Amniotic epithelial cell (primary cell): Measurements from ENCODE around the gene CCDC24.

Experiments used
- DNase-seq: peaks from one replicate; pipeline ENCODE4 v3.0.0-alpha.2; 2010; ENCODE audit warnings: low read depth

The CCDC24 gene

DNA sequence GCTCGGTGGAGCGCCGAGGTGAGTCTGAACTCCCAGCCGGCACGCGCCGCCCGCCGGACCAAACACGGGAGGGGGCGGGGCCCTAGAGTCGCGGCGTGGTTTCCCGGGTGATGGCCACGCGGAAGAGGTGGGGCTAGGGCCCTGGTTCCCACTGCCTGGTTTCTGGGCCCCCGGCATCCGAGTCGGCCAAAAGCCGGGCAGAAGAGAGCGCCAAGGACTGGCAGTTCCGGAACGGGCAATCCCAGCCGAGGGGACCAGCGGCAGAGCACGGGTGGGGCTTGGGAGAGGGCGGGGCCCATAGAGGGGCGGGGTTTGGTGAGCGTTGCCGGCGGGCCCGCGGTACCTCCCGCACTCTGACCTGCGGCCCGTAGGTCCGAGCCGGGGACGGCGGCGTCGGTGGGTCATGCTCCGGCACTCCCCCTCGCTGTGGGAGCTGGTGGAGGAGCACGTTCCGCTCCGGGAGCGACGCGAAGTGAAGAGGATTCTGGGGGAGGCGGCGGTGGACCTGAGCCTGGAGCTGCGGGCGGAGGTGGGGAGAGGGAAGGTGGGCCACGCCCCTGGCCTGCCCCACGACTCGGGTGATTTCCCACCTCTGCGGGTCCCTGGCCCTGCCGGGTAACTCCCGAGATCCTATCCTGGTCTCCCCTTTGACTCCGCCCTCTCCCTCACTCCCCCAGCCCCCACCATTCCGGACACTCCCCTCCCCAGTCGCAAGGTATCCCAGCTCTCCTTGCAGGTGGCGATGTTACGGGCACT is at the start of gene CCDC24:
Gene CCDC24, plus strand, starts transcription at position 124 of the 756 bp plus-strand sequence. Its CDS starts 280 bp downstream, at position 404.
- DNase-seq = peak; percentile 68

GRCh38 chr1:43942411-43942810 is 49.0 kb upstream of the CCDC24 start:
- DNase-seq = no peak

GRCh38 chr1:43944860-43945259 is 46.5 kb upstream of the CCDC24 start:
- DNase-seq = no peak

- no peak for DNase-seq
These were observed 45.6 kb upstream of the CCDC24 start for GRCh38 chr1:43945674-43946235.

GRCh38 chr1:43946236-43947060 is 45.0 kb upstream of the CCDC24 start, which contains the start of gene IPO13:
Gene IPO13, plus strand, starts transcription at chr1:43946950. Its CDS starts 651 bp downstream, at chr1:43947601.
- DNase-seq = peak; percentile 93

DNA sequence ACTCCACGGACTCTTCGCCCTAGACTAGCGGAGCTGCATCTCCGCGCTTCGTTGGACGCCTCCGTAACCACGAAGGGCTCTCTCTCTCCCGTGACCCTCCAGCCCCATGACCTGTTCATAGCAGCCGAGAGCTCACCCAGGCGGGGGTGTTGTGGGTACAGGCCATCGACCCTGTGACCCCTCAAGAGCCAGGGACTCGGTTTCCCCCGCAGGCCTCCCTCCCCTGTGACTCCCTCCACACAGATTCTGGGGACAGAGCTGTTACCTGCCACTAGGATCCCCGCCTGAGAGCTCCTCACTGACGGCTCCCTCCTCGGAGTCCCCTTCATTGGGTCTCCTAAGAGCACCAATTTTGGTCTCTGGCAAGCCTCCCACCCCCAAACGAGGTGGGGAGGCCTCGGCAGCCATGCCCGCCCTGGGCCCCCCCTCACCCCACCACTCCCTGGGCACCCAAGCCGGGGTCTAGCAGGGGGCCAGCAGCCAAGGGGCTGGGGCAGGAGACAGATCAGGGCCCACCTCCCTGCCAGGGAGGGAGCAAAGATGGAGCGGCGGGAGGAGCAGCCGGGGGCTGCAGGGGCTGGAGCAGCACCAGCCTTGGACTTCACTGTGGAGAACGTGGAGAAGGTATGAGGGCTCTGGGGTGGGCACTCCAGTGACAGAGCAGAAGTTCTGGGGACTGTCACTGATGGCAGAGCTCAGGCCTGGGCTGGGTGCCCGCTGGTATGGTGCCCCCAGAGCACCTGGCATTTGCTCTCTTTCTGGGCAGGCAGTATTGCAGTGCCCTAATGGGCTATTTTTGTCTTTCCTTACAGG is 44.1 kb upstream of the CCDC24 start:
- no peak for DNase-seq

DNA sequence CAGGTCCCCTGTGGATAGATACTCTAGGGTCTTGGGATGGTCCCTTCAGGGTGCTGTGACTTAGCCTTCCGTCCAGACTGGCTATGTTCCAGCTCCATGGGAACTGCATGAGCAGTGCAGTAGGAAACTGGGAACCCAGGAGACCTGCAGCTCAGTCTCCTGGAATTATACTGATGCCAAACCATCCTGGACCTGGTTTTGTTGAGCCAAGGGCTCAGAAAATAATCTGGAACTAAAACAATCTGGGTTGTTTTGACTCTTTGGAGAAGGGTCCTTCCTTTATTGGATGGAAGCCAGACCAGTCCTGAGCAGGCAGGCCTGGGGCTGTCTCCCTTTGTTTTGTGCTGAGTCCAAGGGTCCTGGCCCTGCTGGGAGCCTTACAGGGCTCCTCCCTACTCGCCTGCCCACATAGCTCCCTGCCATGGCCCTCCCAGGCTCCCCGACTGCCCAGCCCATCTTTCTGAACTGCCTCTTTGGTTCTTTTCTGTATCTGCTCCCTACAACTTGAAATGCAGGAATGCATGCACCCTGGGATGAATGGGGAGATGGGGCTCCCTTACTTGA is 43.4 kb upstream of the CCDC24 start:
- DNase-seq = no peak

DNA sequence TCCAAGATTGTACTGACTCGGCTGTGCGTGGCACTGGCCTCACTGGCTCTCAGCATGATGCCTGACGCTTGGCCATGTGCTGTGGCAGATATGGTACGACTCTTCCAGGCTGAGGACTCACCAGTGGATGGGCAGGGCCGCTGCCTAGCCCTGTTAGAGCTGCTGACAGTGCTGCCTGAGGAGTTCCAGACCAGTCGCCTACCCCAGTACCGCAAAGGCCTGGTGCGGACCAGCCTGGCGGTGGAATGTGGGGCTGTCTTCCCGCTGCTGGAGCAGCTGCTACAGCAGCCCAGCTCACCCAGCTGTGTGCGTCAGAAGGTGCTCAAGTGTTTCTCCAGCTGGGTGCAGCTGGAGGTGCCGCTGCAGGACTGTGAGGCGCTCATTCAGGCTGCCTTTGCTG is 41.7 kb upstream of the CCDC24 start:
- DNase-seq = peak; percentile 44

GRCh38 chr1:43951021-43951985 is 40.1 kb upstream of the CCDC24 start:
- DNase-seq = no peak

DNA sequence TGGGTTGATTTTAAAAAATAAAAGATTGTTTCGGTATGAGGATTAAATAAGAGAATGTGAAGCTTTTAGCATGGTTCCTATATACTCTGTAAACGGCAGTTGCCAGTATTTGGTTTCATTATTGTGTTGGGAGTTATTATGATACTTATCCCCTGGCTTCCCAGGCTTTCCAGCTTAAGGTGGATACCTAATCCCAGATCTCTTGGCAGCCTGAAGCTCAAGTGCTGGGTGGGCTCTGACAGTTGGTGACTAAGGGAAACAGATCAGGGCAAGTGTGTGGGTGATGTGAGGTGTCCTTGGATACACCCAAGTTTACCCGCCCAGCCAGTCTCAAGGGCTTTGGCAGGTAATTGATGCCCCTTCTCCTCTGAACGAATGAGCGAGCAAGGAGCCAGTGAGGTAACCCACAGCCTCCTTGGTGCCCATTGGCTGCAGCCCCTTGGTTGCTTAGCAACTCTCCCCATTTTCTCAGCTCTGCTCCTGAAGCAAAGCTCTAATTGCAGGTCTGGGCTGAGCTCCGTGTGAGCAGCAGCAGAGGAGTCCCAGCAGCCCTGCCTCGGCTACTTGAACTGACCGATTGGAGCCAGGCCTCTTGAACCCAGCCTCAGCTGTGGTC is 38.6 kb upstream of the CCDC24 start:
- DNase-seq = no peak

GRCh38 chr1:43953361-43953760 is 38.0 kb upstream of the CCDC24 start:
- no peak for DNase-seq

DNA sequence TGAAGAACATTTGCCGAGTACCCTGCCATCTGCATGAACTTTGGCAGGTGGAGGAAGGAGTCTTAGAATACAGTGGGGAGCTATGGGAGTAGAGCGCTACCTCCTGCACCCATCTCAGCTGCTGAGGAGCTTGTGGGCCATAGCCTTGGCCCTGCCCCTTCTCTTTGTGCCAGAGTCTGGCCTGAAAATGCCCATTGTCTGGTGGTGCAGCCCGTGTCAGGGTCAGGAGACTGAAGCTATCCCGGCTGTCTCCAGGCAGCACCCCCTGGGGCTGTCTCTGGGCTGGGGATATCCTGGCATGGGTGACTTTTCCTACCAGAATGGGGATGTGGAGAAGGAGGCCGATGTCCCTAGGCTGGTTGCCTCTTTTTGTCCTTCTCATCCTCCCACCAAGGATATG is 37.4 kb upstream of the CCDC24 start:
- DNase-seq = no peak

- DNase-seq = no peak
These were observed 35.2 kb upstream of the CCDC24 start for GRCh38 chr1:43956234-43956633.

DNA sequence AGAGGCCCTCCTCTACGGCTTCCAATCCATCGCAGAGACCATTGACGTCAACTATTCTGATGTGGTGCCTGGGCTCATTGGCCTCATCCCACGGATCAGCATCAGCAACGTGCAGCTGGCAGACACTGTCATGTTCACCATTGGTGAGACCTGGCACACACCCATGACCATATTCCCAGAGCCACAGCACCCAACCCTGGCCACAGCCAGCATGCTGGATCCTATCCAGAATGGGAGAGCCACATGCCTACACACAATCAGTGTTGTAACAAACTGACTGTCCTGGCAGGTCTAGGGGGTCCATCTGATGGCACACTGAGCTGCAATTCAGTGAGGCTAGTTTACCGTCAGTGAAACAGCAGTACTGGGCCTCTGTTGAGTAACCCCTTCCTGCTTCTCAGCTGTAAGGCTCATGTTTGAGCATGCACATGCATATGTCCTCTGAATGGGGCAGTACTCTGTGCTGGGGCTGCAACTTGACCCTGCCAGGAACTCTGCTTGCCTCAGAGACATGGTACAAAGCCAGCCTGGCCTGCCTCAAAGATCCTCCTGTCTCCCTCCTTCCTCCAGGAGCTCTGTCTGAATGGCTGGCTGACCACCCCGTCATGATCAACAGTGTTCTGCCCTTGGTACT is 33.9 kb upstream of the CCDC24 start:
- no peak for DNase-seq

DNA sequence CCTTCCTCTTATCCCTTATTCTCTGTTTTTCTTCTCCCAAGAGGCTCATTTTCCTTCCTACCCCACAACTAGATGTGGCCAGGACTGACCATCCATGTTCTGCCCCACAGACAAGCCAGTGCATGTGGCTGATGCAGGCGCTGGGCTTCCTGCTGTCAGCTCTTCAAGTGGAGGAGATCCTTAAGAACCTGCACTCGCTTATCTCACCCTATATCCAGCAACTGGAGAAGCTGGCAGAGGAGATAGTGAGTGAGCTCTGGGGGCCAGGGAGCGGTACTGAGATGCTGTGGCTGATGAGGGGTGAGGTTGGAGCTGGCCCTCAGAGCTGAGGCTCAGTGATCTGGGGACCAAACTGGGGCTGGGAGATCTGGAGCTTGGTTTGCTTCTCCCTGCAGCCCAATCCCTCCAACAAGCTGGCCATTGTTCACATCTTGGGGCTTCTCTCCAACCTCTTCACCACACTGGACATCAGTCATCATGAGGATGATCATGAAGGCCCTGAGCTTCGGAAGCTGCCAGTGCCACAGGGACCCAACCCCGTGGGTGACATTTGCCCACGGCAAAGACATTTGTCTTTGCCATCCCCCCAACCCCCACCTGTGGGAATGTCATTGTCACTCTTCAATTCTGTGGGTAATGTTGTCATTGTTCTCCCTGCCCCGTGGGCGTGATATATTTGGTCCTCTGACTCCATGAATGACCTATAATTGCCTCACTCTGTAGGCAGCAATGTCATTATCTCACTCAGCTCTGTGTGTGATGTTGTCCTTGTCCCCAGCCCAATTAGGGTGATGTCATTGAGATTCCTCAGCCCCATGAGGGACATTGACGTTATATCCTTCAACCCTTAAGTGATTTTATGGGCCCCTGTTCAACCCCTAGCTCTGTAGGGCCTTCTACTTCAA is 32.8 kb upstream of the CCDC24 start:
- no peak for DNase-seq

GRCh38 chr1:43960798-43961197 is 30.6 kb upstream of the CCDC24 start:
- no peak for DNase-seq

- no peak for DNase-seq
These were observed 29.7 kb upstream of the CCDC24 start for GRCh38 chr1:43961692-43962091.

DNA sequence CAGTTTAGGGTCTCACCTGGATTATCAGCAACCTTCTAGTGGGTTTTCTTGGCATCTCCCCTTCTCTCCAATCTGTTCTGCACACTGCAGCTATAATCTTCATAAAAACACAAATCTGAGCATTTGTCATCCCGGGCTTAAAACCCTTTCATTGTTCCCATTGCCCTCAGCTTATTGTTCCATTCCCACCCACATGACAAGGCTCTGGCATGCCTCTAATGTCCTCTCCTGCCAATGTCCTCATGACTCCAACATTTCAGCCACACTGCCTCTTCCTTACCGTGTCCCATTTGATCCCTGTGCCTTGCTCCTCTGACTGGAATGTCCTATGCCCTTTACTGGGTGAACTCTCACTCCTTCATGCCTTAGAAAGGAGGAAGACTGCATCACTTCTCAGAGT is 29.1 kb upstream of the CCDC24 start:
- DNase-seq = no peak
